LoVo (cell line): ENCODE measurements around the gene BFAR.
"Not testable (repeated sequence)": the region's sequence is repeated elsewhere in the genome, so short reads cannot be mapped to it uniquely, and the experiment has no call there.

Experiments used
- DNase-seq: peaks from one replicate; pipeline ENCODE4 v3.0.0-alpha.2; 2016; ENCODE audit warnings: low spot score

The BFAR gene

DNA sequence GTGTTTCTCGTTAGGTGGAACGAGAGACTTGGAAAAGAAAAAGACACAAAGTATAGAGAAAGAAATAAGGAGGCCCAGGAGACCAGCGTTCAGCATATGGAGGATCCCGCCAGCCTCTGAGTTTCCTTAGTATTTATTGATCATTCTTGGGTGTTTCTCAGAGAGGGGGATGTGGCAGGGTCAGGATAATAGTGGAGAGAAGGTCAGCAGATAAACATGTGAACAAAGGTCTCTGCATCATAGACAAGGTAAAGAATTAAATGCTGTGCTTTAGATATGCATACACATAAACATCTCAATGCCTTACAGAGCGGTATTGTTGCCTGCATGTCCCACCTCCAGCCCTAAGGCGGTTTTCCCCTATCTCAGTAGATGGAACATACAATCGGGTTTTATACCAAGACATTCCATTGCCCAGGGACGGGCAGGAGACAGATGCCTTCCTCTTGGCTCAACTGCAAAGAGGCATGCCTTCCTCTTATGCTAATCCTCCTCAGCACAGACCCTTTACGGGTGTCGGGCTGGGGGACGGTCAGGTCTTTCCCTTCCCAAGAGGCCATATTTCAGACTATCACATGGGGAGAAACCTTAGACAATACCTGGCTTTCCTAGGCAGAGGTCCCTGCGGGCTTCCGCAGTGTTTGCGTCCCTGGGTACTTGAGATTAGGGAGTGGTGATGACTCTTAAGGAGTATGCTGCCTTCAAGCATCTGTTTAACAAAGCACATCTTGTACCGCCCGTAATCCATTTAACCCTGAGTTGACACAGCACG lies 3.6 kb downstream of the BFAR start:
- not testable (repeated sequence) for DNase-seq

DNA sequence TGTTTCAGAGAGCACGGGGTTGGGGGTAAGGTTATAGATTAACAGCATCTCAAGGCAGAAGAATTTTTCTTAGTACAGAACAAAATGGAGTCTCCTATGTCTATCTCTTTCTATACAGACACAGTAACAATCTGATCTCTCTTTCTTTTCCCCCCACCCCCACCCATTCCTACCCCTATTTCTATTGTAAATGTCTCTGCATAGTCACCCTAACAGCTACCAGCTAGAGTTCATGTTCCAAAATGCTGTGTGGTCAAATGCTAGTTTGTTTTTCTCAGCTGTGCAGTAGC lies 4.1 kb downstream of the BFAR start:
- DNase-seq: not testable (repeated sequence)

DNA sequence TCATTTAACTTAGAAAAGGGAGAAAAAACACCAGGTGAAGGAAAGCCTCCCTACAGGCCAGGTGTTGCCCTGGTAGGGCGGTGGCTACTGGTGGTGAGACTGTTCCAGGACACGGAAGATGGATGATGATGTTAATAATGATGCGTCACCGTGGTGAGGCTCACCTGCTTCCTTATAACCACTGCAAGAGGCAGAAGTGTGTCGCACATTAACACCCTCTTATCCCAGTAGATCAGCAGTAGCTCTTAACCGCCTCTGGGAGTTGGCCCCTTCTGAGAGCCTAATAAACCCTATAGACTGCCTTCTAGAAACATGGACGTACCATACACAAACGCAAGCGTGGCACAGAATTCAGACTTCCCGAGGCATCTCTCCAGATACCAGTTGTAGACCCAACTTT lies 7.8 kb downstream of the BFAR start:
- DNase-seq: no peak

DNA sequence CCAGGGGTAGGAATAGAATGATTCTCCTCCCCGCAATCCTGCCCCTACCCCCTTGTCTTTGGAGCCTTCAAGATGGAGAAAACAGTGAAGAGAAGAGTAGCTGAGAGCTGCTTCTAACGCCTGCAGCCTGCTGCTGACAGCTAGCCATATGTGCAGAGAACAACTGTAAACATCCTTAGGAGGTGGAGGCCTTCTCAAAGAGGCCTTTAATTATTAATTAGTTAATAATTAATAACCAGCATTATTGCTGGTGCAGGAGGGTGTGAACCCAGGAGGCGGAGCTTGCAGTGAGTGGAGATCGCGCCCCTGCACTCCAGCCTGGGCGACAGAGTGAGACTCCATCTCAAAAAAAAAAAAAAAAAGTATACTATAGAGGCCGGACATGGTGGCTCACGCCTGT lies 8.5 kb downstream of the BFAR start:
- DNase-seq: no peak

DNA sequence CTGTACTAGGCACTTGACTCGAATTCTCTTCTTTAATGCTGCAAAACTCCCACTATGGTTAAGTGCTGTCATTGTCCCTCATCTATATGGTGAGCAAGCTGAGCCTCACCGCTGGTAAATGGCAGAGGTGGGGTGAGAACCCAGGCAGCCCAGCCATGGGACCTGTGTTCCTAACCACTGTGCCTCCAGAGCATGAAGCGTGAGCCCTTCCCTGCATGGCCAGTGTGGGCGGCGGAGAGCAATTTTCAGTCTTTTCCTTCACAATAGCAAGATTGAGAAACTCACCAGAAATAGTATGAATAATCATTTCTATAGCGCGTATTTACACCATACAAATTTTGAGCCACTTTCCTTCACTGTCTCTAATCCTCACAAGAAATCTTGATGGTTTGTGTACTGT lies 9.2 kb downstream of the BFAR start:
- DNase-seq: no peak

DNA sequence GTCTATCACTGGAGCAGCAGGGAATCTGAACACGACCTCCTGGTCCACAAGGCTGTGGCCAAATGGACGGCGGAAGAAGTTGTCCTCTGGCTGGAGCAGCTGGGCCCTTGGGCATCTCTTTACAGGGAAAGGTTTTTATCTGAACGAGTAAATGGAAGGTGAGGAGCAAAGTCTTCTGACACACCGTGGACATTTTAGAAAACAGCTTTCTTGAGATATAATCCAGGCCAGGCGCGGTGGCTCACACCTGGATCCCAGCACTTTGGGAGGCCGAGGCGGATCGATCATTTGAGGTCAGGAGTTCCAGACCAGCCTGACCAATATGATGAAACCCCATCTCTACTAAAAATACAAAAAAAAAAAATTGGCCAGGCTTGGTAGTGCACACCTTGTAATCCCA lies 17.1 kb downstream of the BFAR start:
- DNase-seq: no peak

DNA sequence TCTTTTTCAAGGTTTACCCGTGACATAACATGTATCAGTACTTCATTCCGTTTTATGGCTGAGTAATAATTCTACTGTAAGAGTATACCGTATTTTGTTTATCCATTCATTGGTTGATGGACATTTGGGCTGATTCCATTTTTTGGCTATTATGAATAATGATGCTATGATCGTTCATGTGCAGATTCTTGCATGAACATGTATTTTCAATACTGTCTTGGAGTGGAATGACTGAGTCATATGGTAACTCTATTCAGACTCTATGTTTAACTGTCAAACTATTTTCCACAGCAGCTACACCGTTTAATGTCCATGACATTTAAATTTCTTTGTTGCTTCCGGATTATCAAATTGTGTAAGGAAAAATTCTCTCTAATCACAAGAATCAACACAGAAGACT lies 17.9 kb downstream of the BFAR start:
- no peak for DNase-seq

DNA sequence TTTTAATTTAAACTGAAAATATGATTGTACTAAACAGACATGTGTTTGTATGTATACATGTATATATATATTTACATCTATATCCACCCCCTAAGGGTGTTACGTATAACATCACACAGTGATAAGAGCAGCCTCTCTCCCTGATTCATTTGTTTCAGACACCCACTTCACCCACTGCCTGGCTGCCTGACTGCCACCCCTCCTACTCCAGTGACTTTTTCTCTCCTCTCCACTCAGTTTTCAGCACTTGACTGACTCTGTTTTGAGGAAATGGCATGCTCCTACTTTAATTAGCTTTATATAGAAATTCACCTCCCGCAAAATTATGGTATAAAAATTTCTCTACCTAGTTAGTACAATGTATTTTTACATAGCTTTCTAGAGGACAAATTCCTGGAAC lies 20.0 kb downstream of the BFAR start:
- no peak for DNase-seq

DNA sequence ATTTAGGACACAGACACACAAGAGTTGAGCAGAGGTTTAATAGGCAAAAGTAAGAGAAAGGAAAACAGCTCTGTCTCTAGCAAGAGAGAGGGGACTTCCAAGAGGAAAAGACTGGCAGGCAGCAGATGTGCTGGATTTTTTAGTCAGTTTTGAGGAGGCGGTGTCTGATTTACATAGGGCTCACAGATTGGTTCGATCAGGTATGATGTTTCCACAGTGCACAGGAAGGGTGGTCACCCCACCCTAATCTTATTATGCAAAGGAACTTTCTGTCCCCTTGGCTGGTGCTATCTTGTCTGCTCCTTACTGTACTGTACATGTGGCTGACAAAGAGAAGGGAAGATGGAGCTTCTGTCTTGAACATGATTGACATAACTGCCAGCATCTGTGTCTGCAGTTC lies 25.3 kb downstream of the BFAR start:
- DNase-seq: no peak

DNA sequence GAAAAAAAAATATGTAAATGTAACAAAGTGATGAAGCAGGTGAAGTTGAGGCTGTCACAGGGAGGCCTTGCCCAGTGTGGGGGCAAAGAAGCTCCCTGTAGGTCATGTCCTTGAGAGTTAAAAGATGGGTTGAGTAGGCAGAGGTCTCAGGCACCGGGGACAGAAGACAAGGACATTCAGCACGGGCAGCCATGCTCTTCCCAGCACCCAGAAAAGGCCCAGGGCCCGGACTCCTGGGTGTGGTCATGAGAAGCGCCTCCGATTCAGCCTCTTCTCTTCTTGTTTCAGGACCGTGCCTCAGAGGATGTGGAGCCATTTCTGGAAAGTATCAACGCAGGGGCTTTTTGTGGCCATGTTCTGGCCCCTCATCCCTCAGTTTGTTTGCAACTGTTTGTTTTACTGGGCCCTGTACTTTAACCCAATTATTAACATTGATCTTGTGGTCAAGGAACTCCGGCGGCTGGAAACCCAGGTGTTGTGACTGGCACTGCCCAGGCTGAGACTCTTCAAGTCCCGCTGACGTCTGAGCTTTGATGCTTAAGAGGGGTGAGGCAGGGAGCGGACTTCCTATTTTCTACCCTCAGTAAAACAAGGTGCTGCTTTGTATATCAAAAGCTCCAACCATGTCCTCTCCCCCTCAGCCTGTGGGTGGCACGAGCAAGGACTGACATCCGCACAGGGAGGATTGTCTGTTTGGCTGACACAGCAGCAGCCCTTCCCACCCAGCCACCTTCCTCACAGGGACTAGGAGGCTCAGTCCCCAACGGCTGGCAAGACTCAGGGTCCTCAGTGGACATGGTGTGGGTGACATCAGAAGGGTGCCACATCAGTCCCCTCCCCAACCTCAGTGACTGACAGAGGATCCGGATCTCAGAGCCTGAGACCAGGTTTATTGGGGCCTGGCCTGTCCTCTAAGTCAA lies 34.9 kb downstream of the BFAR start:
- no peak for DNase-seq

DNA sequence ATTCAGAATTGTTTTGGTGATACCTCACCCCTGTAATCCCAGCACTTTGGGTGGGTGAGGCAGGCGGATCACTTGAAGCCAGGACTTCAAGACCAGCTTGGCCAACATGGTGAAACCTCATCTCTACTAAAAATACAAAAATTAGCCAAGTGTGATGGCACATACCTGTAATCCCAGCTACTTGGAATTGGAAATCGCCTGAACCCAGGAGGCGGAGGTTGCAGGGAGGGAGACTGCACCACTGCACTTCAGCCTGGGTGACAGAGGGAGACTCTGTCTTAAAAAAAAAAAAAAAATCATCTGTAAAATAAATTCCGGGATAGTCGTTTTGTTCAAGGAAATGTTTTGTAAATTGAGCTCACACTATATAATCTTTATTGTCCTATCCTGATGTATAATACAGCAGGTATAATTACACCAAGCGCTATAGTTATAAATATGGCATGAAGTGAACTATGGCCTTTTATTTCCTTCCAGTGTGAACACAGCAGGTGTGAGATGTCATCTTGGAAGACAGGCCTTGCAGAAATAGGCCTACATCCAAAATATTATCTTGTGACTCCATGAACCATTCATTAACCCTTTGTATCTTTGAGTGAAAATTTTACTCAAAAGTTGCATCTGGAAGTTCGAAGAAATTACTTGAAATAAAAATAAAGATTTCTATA lies 35.9 kb downstream of the BFAR start:
- no peak for DNase-seq

DNA sequence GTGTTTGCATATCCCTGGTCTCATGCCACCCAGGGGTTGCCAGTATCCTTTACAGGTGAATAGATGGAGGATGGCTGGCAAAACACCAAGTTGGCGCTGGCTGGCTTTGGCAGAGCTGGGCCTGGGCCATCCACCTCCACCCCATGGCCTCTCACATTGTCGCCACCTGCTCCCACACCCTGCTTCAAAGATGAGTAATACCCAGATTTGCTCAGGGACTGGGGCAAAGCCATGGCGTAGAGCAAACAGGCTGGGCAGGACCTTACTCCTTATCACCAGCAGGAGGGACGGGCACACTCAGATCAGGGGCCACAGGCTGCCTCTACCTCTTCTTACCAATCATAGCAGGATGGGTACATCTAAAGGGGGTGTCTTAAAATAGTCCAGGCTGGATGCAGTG lies 37.0 kb downstream of the BFAR start:
- DNase-seq: no peak

DNA sequence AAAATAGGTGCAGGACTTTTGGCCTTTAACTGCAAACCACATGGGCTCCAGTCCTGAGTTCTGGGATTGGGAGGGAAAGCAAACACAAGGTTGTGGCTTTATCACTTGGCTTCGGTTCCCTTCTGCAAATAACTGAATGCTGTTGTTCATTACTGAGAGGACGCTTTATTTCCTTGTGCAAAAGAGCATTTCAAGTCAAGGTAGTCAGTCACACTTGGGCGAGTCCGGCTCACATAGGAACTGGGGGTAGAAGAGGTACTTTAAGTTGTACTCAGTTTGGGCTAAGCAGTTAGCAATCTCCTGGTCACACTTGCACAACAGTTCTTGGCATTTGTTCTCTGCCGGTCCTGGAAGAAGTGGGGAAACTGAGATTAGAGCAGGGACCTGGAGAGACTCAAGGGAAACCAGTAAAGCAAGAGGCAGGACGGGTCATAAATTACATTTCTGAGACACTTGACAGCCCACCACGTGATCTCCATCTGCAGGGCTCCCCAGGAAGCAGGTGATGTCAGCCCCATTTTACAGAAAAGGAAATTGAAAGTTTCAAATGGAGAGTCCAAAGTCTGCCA lies 39.7 kb downstream of the BFAR start:
- no peak for DNase-seq

DNA sequence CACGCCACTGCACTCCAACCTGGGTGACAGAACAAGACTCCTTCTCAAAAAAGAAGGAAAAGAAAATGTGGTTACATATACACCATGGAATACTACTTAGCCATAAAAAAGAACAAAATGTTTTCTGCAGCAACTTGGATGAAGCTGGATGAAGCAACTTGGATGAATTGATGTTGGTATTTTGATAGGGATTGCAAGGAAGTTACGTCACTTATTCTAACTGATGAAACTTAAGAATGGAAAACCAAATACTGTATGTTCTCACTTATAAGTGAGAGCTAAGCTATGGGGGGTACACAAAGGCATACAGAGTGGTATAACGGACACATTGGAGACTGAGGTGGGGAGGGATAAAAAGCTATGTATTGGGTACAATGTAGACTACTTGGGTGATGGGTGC lies 43.9 kb downstream of the BFAR start:
- no peak for DNase-seq

DNA sequence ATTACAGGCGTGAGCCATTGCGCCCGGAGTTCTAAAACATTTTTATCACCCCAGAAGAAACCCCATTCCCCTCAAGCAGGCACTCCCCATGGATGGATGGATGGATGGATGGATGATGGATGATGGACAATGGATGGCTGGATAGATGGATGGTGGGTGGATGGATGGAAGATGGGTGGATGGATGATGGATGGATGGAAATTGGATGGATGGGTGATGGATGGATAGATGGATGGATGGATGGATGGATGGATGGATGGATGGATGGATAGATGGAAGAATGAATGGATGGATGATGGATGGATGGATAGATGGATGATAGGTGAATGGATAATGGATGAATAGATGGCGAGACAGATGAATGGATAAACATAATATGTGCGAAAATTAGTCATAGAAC lies 44.9 kb downstream of the BFAR start:
- no peak for DNase-seq

DNA sequence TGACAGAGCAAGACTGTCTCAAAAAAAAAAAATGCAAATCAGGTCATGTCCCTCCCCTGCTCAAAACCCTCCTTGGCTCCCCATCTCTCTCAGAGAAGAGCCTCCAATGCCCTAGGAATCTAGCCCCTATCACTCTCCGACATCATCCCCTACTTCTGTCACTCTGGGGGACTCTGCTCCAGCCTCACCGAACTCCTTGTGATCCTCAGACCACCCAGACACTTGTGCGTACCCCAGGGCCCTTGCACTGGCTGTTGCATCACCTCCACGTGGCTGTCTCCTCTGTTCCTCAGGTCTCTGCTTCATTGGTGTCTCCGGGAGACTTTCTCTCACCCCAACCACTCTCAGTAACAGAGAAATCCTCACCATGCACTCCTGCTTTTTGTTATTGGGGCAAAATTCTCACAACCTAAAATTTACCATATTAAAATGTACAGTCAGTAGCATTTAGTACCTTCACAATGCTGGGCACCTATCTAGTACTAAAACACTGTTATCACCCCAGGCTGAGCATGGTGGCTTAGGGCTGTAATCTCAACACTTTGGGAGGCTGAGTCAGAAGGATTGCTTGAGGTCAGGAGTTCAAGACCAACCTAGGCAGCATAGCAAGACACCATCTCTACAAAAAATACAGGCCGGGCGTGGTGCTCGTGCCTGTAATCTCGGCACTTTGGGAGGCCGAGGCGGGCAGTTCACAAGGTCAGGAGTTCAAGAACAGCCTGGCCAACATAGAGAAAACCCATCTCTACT lies 46.2 kb downstream of the BFAR start:
- no peak for DNase-seq

DNA sequence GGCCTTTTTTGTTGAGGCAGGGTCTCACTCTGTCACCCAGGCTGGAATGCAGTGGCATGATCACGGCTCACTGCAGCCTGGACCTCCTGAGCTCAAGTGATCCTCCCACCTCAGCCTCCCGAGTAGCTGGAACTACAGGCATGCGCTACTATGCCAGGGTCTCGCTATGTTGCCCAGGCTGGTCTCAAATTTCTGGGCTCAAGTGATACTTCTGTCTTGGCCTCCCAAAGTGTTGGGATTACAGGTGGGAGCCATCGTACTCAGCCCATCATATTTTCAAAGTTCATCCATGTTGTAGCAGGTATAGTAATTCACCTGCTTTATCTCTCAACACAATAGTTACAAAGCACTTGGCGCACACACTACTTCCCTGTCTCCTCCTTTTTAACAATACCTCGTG lies 47.6 kb downstream of the BFAR start:
- DNase-seq: not testable (repeated sequence)

DNA sequence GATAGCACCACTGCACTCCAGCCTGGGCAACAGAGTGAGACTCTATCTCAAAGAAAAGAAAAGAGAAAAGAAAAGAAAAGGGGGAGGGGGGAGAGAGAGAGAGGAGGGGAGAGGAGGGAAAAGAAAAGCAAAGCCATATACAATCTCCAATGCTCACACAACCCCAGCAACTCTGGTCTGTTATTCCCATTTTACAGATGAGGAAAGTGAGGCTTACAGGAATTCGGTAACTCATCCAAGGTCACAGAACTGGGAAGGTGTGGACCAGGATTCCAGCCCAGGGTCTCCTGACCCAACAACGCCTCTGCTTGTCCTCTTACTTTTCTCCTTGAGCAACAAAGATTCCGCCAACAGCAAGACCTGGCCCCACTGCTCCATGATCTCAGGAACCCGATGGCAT lies 48.4 kb downstream of the BFAR start:
- no peak for DNase-seq

DNA sequence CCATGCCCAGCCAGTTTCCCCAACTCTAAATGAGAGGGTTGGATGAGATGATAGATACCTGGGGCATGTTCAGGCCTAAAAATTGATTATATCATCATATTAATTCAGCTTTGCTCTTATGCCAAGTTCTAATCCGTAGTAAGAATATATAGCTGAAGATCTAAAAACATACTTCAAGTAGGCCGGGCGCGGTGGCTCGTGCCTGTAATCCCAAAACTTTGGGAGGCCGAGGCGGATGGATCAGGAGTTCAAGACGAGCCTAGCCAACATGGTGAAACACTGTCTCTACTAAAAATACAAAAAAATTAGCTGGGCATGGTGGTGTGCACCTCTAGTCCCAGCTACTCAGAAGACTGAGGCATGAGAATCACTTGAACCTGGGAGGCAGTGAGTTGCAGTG lies 49.4 kb downstream of the BFAR start:
- DNase-seq: no peak

DNA sequence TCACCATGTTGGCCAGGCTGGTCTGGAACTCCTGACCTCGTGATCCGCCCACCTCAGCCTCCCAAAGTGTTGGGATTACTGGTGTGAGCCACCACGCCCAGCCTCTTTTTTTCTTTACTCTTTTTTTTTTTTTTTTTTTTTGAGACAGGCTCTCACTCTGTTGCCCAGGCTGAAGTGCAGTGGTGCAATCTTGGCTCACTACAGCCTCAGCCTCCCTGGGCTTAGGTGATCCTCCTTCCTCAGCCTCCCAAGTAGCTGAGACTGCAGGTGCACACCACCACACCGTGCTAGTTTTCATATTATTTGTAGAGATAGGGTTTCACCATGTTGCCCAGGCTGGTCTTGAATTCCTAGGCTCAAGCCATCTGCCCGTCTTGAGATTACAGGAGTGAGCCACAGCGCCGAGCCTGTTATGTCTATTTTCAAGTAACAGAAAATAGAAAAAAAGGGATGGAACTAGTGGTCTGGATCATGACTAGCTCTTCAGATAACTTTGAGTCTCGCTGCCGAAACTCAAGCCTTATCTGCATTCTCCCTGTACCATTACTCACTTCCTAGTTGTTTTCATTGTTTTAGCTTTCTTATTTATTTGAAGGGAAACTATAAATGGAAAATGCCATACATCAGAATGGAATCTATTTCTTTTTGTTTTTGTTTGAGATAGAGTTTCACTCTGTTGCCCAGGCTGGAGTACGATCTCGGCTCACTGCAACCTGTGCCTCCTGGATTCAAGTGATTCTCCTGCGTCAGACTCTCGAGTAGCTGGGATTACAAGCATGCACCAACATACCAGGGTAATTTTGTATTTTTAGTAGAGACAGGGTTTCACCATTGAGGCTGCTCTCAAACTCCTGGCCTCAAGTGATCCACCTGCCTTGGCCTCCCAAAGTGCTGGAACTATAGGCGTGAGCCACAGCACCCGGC lies 53.4 kb downstream of the BFAR start:
- not testable (repeated sequence) for DNase-seq

DNA sequence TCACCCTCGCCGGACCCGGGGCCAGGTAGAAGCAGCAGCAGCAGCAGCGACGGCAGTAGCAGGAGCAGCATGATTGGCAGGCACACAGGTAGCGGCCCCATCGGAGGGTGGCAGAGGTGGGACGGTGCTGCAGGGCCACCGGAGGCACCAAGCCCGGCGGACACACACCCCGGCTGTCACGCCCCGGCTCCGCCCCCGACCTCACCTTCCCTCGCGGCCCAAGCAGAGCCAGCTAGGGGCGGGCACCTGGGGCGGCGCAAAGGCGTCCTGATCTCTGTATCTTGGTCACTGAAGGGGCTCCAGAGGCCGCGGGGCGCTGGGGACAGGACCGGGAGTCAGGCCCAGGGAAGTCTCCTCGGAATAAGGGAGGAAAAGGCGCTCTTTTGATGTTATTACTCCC lies 61.4 kb downstream of the BFAR start, which contains the start of gene PLA2G10:
Gene PLA2G10, minus strand, starts transcription at position 180 of the 400 bp plus-strand sequence. Its CDS starts 79 bp downstream, at position 101.
- not testable (repeated sequence) for DNase-seq
